ENCODE data around the gene PPM1K. TPM values are rescaled to one million over a fixed set of nuclear protein-coding genes. Genes with fewer than 3 reads are reported as not detected.

PPM1K gene
- total and polyA plus RNA-seq, 2 experiments from 2014 or later, result 9.1 to 12.0 TPM

GRCh38 chr4:88227734-88228133, 56.6 kb downstream of the PPM1K start:
- Histone ChIP-seq H3K27me3 (ENCODE audit: insufficient read depth) (no peaks in the 10 kb centered on the region), H3K79me2 (replicated peaks; ENCODE audit: insufficient read depth) (no peaks in the 10 kb centered on the region), H3K4me2 (no peak overlapping the region), H3K4me3 (no peak overlapping the region), H2AFZ (no peak overlapping the region), H3K9me2 (ENCODE audit: insufficient read depth) (peaks cover 5% of the 10 kb centered on the region; the same call in 1 of the 2 replicates), H4K20me1 (replicated peaks; ENCODE audit: insufficient read depth) (no peaks in the 10 kb centered on the region), H3F3A (replicated peaks; ENCODE audit: low read depth) (no peaks in the 10 kb centered on the region), H3K36me3 (ENCODE audit: insufficient read depth) (no peaks in the 10 kb centered on the region), H3K4me1 (ENCODE audit: insufficient read depth) (no peaks in the 10 kb centered on the region), H3K27ac (ENCODE audit: low read depth) (no peak overlapping the region)
- H3K9me3 Mint-ChIP-seq, result peaks cover 3% of the 10 kb centered on the region; the same call in 2 of the 3 replicates
- no peaks in the 10 kb centered on the region; the same call in 2 of the 3 replicates for H3K36me3 Mint-ChIP-seq (ENCODE audit: low read depth)
- H3K4me1 Mint-ChIP-seq, result peaks cover 6% of the 10 kb centered on the region; the same call in 2 of the 3 replicates
- DNase-seq (ENCODE audit: low spot score) (no peak), ATAC-seq (no peak)
- TF ChIP-seq ZNF462 (CRISPR knock-in tag; IDR thresholded peaks at IDR 0.05) (no peak), STAT1 (IDR thresholded peaks at IDR 0.05; ENCODE audit: unreplicated experiment) (no peak), REST (IDR thresholded peaks at IDR 0.05; ENCODE audit: unreplicated experiment) (no peak), POLR2AphosphoS5 (IDR thresholded peaks at IDR 0.05; ENCODE audit: low read depth) (no peak), ZNF331 (CRISPR knock-in tag; IDR thresholded peaks at IDR 0.05; ENCODE audit: low read depth) (no peak), EZH2phosphoT487 (IDR thresholded peaks at IDR 0.05; ENCODE audit: unreplicated experiment) (no peak), ZNF114 (CRISPR knock-in tag; IDR thresholded peaks at IDR 0.05) (no peak), JUNB (IDR thresholded peaks at IDR 0.05; ENCODE audit: unreplicated experiment) (no peak), CREB1 (CRISPR knock-in tag; IDR thresholded peaks at IDR 0.05; ENCODE audit: low read depth) (no peak), CTCF (conservative IDR thresholded peaks at IDR 0.05; ENCODE audit: low read depth in 2 of 2) (no peak), ETS1 (IDR thresholded peaks at IDR 0.05) (no peak), NANOG (IDR thresholded peaks at IDR 0.05; ENCODE audit: borderline replicate concordance) (no peak), EZH2 (IDR thresholded peaks at IDR 0.05; ENCODE audit: low read depth, unreplicated experiment) (no peak)
- no peak overlapping the region for H3K27ac Mint-ChIP-seq
- H3K27me3 Mint-ChIP-seq (ENCODE audit: insufficient read depth, low read depth, poor library complexity), result peaks cover 2% of the 10 kb centered on the region
- H3K4me3 Mint-ChIP-seq, result no peak overlapping the region

Data from GM23338 (cell line).